NCI-H1105 treated with DMSO at 0.1 percent for 48 hours (cell line): ENCODE data around the gene YJU2.

ENCODE experiments used
- DNase-seq: peaks from one replicate; lab custom pipeline; 2025; lab: John Stamatoyannopoulos, UW

The YJU2 gene

DNA sequence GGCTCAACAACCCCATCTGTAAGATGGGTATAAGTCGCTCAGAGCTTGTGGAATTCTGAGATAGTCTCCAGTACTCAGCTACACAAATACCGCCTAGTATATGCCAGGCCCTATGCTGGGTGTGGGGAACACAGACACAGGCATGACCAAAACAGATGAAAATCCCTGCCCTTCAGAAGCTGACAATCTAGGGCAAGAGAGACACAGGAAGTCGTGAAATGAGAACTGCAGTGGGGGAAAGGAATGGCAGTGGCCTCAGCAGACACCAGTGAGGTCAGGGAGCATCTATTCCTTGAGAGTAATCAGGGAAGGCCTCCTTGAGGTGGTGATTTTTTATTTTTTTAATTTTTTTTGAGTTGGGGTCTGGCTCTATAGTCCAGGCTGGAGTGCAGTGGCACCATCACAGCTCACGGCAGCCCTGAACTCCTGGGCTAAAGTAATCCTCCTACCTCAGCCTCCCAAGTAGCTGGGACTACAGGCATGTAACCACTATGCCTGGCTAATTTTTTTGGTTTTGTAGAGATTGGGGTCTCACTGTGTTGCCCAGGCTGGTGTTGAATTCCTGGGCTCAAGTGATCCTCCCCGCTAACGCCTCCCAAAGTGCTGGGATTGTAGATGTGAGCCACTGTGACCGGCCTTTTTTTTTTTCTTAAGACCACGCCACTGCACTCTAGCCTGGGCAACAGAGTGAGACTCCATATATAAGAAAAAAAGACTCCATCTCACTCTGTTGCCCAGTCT is 52.1 kb downstream of the YJU2 start:
- DNase-seq, result no peak

DNA sequence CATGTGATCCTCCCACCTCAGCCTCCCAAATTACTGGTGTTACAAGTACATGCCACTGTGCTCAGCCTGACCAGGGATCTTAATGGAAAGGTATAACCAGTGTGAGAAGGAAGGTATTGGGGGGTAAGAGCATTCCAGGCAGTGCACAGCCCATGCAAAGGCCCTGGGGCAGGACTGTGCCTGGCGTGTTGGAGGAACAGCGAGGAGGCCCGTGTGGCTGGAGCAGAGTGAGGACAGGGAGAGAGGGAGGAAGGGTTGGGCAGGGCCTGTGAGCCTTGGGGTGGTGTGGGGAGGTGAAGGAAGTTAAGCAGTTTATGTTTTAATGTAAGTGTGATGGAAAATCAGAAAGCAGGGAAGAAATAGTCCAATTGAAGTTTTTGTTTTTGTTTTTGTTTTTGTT is 53.7 kb downstream of the YJU2 start:
- no peak for DNase-seq

DNA sequence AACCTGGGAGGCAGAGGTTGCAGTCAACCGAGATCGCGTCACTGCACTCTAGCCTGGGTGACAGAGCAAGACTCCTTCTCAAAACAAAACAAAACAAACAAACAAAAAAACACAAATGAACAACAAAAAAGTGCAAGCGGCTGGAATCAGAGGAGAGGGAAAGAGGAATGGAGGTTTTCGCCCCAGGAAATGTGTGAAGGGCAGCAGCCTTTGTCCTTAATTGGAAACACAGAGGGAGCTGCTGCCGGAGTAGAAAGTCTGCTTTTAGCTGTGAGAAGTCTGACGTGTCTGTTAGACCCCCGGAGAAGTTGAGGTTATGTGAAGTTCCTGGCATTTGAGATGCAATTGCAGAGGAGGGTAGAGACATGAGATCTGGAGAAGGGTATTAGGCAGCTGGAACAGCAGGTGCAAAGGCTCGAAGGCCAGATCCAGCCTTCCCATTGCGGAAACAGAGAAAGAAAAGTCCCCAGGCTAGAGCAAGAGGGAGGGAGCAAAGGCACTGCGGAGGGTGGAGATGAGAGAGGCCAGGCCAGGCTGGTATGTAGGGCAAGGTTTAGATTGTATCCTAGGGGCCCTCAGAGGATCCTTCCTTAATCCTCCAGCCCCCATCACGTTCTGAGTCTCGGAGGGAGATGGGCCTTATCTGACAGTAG is 54.8 kb downstream of the YJU2 start:
- DNase-seq, result no peak

DNA sequence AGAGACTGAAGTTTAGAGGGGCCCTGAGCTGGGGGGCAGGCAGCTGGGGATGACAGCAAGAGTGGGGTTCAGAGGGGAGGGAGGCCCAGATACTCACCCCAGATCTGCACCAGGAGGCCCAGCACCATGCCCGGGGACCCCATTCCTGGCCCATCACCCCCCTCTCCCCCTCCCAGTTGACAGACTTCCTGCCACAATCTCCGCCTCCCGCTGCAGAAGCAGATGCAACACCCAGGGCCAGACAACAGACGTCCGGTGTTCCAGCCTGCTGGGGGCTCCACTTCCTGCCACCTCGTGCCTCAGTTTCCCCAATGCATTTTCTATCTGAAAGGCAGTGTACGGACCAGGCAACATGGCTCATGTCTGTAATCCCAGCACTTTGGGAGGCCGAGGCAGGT is 55.4 kb downstream of the YJU2 start, which contains the start of gene TMIGD2:
Gene TMIGD2, minus strand, starts transcription at position 147 of the 398 bp plus-strand sequence. Its CDS starts 4 bp downstream, at position 143.
- DNase-seq, result no peak

DNA sequence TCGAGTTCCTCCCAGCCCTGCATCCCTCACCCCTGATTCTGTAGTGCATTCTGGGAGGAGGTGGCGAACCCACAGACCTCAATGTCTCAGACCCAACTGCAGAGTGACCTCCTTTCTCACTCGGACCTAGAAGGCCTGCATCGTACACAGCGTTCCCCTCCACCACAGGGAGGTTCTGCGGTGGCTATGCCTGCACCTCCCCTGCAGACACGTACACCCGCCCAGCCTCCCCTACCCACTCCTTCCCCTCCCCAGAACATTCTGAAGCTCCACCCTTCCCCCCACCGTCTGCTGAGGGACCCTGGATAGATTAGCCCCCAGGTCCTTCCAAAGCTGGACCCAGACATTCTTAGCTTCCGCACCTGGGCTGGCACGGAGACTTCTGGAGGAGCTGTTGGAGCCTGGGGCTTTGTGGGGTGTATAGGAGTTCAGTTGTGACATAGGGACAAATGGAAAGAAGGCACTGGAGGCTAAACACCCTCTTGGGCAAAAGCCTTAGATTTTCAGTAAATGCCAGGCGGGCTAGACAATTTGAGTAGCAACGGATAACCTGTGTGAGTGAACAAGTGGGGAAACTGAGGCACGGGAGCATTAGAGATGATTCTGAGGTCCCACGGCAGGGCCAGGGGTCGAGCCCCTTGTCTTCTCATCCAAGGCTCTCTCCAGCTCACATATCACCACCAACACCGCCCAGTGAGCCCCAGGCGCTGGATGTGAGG is 57.1 kb downstream of the YJU2 start:
- no peak for DNase-seq

DNA sequence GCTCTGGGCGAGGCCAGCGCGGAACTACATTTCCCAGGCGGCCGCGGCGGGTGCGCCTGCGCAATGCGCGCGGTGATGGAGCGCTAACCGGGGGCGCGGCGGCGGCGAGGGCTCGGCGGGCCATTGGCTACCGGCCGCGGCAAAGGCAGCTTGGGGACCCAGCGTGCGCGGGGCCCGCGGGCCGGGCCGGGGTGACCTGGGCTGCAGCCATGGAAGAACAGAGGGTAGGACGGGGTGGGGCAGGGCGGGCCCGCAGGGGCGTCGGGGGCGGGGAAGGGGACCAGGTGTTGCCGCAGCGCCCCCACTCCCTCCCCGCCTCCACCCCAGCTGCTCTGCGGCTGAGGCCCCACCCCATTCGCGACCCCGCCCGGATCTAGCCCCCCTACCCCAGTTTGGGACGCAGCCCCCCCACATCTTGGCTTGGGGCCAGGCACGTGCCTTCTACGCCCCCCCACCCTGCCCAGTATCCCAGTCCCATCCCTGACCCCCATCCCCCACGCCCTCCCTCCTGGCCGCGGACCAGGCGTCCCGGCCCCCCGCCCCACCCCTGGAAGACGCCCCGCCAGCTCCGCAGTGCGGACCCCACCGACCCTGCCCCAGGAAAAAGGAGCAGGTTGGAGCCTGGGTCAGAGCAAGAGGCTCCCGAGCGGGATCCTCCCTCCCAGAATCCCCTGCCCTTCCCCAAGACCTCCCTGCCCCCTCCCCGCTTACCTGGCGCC is 57.8 kb downstream of the YJU2 start, which contains the start of gene FSD1:
Gene FSD1, plus strand, starts transcription at position 61 of the 719 bp plus-strand sequence. Its CDS starts 149 bp downstream, at position 210.
- DNase-seq, result peak; percentile 67

DNA sequence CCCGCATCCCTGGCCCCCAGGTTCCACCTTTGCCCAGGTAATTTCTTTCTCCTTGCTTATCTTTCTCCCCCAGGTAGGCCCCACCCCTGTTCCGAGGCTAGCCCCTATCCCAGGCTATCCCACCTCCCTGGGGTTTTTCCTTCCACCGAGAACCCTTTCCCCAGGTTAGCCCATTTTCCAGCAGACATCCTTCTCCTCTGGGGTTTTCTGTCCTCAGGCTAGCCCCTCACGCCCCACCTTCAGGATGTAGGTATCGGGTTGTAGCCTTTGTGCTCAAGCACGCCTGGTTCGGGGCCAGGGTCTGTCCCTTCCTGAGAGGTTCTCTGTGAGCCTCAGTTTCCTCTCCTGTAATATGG is 58.4 kb downstream of the YJU2 start:
- no peak for DNase-seq

DNA sequence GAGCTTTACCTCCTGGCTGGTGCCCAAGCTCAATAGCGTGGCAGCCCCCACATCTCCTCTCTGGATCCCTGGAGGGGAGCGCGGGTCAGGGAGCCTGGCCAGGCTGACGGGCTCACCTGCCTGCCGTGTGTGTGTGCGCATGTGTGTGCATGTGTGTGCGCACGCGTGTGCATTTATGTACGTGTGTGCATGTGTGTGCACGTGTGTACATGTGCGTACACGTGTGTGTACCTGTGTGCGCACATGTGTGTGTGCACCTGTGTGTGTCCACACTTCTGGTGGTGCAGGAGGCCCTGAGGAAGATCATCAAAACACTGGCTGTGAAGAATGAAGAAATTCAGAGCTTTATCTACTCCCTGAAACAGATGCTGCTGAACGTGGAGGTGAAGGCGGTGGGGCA is 58.8 kb downstream of the YJU2 start:
- DNase-seq, result no peak

DNA sequence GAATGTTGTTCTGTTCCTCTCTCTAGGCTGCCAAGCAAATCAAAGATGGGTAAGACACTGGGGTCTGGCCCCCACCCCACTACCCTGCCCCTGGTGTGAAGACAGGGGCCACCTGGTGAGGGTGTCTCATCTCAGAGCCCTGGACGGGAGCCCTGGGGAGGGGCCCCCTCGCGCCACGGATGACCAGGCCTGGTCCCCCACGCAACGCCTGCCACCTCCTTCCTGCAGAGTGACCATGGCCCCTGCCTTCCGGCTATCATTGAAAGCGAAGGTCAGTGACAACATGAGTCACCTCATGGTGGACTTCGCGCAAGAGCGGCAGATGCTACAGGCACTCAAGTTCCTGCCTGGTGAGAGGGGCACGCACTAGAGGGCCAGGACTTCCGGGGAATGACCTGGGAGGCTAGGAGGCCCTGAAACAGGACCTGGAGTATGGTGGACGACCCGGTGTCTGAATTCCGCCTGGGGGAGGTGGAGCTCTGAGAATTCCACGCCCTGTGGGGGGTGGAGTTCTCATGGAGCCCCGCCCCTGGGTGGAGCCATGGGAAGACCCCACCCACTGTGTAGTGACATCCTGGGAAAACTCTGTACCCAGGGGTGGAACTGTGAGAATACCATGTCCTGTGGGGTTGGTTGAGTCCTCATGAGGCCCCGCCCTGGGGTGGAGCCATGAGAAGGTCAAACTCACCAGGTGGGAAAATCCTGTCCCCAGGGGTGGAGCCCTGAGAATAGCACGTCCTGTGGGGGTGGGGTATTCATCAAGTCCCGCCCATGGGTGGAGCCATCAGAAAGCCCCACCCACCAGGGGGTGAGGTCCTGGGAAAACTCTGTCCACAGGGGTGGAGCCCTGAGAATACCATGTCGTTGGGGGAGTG is 63.6 kb downstream of the YJU2 start:
- no peak for DNase-seq

DNA sequence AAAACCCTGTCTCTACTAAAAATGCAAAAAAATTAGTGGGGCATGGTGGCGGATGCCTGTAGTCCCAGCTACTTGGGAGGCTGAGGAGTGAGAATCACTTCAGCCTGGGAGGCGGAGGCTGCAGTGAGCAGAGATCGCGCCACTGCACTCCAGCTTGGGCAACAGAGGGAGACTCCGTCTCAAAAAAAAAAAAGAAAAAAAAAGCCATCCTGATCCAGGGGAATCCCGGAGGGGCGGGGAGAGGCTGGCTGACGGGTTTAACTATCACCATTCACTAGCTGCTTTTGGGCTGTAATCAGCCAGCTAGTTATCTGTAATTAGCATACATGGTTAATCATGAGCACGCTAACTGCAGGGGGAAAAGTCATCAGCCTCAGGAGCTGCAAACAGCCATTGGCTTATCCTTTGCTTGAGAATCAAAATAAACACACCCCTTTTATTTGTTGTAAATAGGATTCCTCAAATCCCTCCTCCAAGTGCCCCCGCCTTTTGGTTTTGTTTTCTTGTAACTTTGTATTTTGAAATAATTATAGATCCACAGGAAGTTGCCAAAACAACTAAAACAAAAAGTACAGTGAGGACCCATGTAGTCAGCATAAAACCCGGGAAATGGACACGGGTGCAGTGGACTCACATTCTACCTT is 67.1 kb downstream of the YJU2 start:
- no peak for DNase-seq

DNA sequence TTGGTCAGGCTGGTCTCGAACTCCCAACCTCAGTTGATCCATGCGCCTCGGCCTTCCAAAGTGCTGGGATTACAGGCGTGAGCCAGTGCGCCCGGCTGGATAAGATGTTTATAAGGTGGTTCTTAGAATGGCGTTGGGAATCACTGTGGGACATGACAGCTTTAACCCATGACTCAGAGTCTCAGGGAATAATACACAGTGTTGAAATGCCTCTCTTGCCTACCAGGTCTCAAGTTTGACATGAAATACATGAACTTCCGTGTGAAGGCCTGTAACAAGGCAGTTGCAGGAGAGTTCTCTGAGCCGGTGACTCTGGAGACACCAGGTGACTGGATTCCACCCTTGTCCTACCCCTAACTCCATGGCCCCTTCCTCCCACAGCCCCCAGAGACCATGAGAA is 70.1 kb downstream of the YJU2 start:
- DNase-seq, result no peak

DNA sequence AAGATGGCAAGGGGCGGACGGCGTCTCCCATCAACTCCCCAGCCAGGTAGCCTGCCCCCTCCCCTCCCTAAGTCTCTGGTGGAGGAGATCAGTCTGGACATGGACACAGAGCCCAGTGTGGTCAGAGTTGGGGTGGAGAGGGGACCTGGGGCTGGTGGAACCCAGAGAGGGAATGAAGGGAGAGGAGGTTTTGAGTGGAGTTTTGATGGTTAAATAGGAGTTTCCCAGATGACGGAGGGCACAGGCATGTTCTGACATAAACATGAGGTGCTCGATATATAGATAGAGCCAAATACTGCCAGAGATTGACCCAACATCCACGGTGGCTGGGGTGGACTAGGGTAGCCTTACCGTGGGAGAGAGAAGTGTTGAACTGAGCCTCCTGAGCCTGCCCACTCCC is 71.6 kb downstream of the YJU2 start:
- no peak for DNase-seq
